Activated T-helper 1 cell treated with anti-CD3 and anti-CD28 coated beads, Interleukin-12 subunit alpha, Interleukin-12 subunit beta, Interleukin-2, Interleukin-4 antibody, amounts not matched to agents 30 ng/mL and 10 ng/mL and 1 ng/mL, durations not matched to agents 14 hours and 24 hours and 36 hours (primary cell): ENCODE data around the gene TBC1D17. TPM values are rescaled to one million over a fixed set of nuclear protein-coding genes. Genes with fewer than 3 reads are reported as not detected.

Experiments used
- DNase-seq: peaks from one replicate; pipeline ENCODE4 v3.0.0; 2021; ENCODE audit warnings: low spot score
- H3K27ac Mint-ChIP-seq: one replicate; pipeline ENCODE4 v1.8.0; 2021; ENCODE audit warnings: mild to moderate bottlenecking, mixed read lengths
- H3K27me3 Mint-ChIP-seq: one replicate; pipeline ENCODE4 v1.8.0; 2022; ENCODE audit warnings: mild to moderate bottlenecking, moderate library complexity, mixed read lengths; ENCODE audit not compliant: insufficient read depth
- H3K36me3 Mint-ChIP-seq: one replicate; pipeline ENCODE4 v1.8.0; 2021; ENCODE audit warnings: low read depth, mixed read lengths
- H3K4me1 Mint-ChIP-seq: one replicate; pipeline ENCODE4 v1.8.0; 2021; ENCODE audit warnings: low read depth, mixed read lengths
- H3K4me3 Mint-ChIP-seq: one replicate; pipeline ENCODE4 v1.8.0; 2021; ENCODE audit warnings: mild to moderate bottlenecking, moderate library complexity, mixed read lengths
- H3K9me3 Mint-ChIP-seq: one replicate; pipeline ENCODE4 v1.8.0; 2021; ENCODE audit warnings: mixed read lengths
- intact Hi-C: fragments of 100-400 bp; cut with micrococcal nuclease; formaldehyde crosslinking; loops from one replicate; pipeline ENCODE4 v1.15.1; 2024
- total RNA-seq: library from RNA; stranded (reverse); gene quantifications from 2 replicates; pipeline ENCODE4 v1.2.3, GENCODE V29; 2022

The TBC1D17 gene
- total RNA-seq, 1 donor from 2014 or later = 41.8 TPM

DNA sequence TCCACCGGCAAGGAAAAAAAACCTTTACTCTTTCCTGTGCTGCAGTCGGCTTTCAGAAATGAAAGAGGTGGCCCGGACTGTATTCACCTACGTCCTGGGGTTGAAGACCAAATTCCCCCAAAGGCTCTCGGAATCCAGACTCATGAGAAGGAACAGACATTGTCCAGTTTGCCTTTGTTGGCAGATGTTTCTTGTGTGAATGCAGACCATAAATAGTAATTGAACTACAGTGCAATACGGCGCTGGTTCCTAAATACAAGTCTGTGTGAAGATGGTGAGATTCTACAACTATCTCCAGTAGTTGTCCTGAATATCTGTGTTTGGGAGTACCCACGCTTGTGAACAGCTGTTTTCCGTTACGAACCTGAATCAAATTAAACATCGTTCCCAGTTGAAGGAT is 37.8 kb upstream of the TBC1D17 start:
- H3K36me3 Mint-ChIP-seq = peaks cover 25% of the 10 kb centered on the region
- H3K4me1 Mint-ChIP-seq = no peaks in the 10 kb centered on the region
- intact Hi-C loops = no loop called here
- no peaks in the 10 kb centered on the region for H3K9me3 Mint-ChIP-seq
- no peak overlapping the region for H3K4me3 Mint-ChIP-seq
- H3K27me3 Mint-ChIP-seq = no peaks in the 10 kb centered on the region
- H3K27ac Mint-ChIP-seq = no peak overlapping the region
- no peak for DNase-seq

DNA sequence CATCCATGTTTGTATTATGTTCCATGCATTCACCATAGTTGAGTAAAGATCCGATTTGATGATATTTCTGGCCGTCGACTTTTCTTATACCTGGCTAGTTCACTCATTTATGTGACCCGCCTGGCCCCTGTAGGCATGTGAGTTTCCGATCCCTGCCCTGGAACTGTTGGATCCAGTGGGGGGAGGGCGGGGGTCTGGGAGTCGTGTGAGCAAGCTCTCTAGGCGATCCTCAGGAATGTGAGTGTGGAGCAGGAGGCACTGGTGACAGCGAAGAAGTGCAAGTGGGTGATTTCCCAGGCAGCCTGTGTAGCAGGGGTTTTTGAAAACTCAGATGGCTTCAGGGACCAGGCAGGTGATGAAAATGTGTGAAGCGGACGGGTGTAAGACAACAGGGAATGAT is 37.2 kb upstream of the TBC1D17 start:
- Mint-ChIP-seq H3K9me3 (no peaks in the 10 kb centered on the region), H3K4me3 (no peak overlapping the region), H3K27me3 (no peaks in the 10 kb centered on the region), H3K4me1 (no peaks in the 10 kb centered on the region), H3K36me3 (peaks cover 23% of the 10 kb centered on the region), H3K27ac (no peak overlapping the region)
- intact Hi-C loops = no loop called here
- DNase-seq = no peak

DNA sequence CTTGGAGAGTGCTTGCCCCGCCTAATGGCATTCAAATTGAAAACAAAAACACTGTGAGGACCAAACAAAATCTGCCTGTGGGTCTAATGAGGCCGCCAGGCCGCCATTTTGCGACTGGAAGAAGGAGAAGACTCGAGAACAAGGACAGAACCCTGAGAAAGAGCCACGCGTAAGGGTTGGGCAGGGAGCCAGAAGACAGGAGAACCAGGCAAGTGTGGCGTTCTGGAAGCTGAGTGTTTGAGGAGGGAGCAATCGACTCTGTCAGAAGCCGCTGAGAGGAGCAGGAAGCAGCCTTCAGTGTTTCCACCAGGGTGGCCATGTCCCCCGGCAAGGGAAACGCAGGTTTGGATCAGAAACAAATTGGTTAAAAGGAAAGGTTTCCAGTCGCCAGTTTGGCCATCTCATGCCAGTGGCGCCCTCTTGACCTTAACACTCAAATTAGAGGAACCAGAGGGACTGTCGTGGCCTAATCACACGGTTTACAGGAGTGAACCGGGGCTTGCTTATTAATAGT is 36.7 kb upstream of the TBC1D17 start:
- intact Hi-C loops = no loop called here

DNA sequence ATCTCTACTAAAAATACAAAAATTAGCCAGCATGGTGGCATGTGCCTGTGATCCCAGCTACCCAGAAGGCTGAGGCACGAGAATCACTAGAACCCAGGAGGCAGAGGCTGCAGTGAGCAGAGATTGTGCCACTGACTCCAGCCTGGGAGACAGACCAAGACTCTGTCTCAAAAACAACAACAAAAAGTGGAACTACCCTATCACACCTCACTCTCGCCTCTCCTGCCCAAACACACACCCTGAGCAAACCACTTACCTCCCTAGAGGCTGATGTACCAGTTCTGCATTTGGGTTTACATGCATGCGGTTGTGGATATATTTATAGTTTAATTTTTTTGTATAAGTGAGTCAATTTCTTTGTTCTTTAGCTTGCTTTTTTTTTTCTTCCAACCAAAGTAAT is 34.2 kb upstream of the TBC1D17 start:
- intact Hi-C loops = no loop called here
- Mint-ChIP-seq H3K4me3 (no peak overlapping the region), H3K27ac (no peak overlapping the region), H3K27me3 (no peaks in the 10 kb centered on the region), H3K4me1 (peaks cover 4% of the 10 kb centered on the region), H3K36me3 (peaks cover 15% of the 10 kb centered on the region), H3K9me3 (no peaks in the 10 kb centered on the region)
- no peak for DNase-seq

More for the DNA sequence above, 36.7 kb upstream of the TBC1D17 start:
- no peaks in the 10 kb centered on the region for H3K9me3 Mint-ChIP-seq
- peaks cover 23% of the 10 kb centered on the region for H3K36me3 Mint-ChIP-seq
- no peak overlapping the region for H3K27ac Mint-ChIP-seq
- H3K4me3 Mint-ChIP-seq = no peak overlapping the region
- H3K4me1 Mint-ChIP-seq = no peaks in the 10 kb centered on the region
- DNase-seq = no peak
- no peaks in the 10 kb centered on the region for H3K27me3 Mint-ChIP-seq

DNA sequence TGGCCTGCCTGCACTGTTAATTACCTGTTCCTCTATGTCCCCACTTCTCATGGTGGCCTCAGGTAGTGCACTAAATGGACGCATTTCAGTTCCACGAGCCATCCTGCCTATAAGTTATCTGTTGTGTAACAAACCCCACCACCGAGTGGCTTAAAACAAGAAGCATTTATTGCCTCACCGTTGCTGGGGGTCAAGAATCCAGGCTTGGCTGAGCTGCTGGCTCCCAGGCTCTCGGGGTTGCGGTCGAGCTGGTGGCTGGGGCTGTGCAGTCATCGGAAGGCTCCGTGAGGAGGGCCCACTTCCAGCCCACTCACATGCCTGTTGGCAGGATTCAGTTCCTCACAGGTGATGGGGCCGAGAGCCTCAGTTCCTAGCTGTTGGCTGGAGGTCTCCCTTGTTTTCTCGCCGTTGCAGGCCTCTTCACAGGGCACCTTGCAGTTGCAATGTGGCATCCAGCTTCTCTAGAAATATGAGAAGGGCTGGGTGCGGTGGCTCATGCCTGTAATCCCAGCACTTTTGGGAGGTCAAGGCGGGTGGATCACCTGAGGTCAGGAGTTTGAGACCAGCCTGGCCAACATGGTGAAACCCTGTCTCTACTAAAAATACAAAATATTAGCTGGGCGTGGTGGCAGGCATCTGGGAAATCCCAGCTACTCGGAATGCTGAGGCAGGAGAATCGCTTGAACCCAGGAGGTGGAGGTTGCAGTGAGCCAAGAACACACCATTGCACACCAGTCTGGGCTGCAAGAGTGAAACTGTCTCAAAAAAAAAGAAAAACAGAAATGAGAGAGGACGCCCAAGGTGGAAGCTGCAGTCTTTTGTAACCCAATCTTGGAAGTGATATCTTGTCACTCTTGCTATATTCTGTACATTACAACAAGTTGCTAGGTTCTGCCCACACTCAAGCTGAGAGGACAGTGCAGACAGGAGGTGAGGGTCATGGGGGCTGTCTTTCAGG is 33.1 kb upstream of the TBC1D17 start:
- DNase-seq = no peak
- Mint-ChIP-seq H3K36me3 (peaks cover 9% of the 10 kb centered on the region), H3K27ac (no peak overlapping the region), H3K27me3 (no peaks in the 10 kb centered on the region), H3K9me3 (peaks cover 4% of the 10 kb centered on the region), H3K4me3 (no peak overlapping the region), H3K4me1 (peaks cover 15% of the 10 kb centered on the region)
- intact Hi-C loops = no loop called here

DNA sequence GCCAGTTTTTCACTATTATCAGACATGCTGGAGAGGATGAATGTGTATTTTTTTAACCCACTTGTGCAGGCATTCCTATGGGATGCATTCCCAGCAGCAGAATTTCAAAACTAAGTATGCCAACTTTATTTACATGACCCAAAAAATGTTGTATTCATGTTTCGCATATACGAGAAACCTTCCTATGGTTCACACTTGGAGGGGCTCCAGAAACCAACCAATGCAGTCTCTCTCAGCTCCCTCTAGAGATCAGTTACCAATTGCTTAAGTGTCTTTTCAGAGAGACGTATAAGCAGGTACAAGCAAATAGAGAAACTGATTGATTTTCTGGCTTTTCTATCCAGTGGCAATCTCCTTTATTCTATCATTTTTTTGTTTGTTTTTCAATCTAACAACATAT is 32.1 kb upstream of the TBC1D17 start:
- Mint-ChIP-seq H3K4me3 (no peak overlapping the region), H3K9me3 (peaks cover 4% of the 10 kb centered on the region), H3K4me1 (peaks cover 23% of the 10 kb centered on the region), H3K27ac (no peak overlapping the region), H3K27me3 (no peaks in the 10 kb centered on the region), H3K36me3 (peaks cover 10% of the 10 kb centered on the region)
- intact Hi-C loops = no loop called here
- DNase-seq = no peak

DNA sequence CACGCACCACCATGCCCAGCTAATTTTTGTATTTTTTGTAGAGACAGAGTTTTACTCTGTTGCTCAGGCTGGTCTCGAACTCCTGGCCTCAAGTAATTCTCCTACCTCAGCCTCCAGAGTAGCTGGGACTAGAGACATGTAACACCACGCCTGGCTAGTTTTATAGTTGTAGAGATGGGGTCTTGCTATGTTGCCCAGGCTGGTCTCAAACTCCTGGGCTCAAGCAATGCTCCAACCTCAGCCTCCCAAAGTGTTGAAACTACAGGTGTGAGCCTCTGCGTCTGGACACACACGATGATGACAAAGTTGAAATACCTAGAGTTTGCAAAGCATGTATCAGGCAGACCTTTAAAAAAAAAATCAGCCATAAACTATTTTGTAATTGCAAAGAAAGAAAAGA is 31.1 kb upstream of the TBC1D17 start:
- no peak overlapping the region for H3K4me3 Mint-ChIP-seq
- intact Hi-C loops = no loop called here
- H3K4me1 Mint-ChIP-seq = peaks cover 23% of the 10 kb centered on the region
- DNase-seq = no peak
- H3K9me3 Mint-ChIP-seq = peaks cover 4% of the 10 kb centered on the region
- no peaks in the 10 kb centered on the region for H3K27me3 Mint-ChIP-seq
- H3K27ac Mint-ChIP-seq = no peak overlapping the region
- H3K36me3 Mint-ChIP-seq = peaks cover 7% of the 10 kb centered on the region

DNA sequence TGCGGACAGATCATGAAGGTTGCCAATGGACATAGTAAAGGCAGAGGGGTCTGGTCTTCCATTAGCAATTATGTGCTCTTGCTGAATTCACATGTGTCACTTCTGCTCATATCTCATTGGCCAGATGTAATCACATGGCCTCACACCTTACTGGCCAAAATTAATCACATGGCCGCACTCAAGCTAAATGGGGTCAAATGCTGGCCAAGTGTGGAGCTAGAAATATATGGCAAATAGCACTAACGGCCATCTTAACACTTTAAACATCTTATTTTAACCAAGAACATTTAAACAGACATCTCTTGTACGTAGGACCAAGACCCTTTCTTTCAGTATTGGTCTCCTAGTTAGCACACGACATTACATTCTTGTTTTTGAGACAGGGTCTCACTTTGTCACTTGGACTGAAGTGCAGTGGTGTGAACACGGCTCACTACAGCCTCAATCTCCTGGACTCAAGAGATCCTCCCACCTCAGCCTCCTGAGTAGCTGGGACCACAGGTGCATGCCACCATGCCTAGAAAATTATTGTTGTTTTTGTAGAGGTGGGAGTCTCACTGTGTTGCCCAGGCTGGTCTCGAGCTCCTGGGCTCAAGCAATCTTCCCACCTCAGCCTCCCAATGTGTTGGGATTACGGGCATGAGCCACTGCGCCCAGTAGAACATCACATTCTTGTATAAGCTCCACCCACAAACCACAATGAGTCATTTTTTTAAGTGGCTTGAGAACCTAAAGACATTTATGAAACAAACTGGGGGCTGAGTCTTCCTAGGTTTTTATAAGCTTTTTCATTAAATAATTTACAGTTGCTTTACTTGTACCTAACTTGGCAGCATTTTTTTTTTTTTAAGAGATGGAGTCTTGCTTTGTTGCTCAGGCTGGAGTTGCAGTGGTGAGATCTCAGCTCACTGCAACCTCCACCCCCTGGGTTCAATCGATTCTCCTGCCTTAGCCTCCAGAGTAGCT is 29.5 kb upstream of the TBC1D17 start:
- intact Hi-C loops = no loop called here
- H3K9me3 Mint-ChIP-seq = peaks cover 4% of the 10 kb centered on the region
- H3K36me3 Mint-ChIP-seq = peaks cover 7% of the 10 kb centered on the region
- H3K4me1 Mint-ChIP-seq = peaks cover 34% of the 10 kb centered on the region
- H3K27me3 Mint-ChIP-seq = peaks cover 5% of the 10 kb centered on the region
- H3K4me3 Mint-ChIP-seq = no peak overlapping the region
- H3K27ac Mint-ChIP-seq = peak overlapping the region; percentile 34
- DNase-seq = no peak

DNA sequence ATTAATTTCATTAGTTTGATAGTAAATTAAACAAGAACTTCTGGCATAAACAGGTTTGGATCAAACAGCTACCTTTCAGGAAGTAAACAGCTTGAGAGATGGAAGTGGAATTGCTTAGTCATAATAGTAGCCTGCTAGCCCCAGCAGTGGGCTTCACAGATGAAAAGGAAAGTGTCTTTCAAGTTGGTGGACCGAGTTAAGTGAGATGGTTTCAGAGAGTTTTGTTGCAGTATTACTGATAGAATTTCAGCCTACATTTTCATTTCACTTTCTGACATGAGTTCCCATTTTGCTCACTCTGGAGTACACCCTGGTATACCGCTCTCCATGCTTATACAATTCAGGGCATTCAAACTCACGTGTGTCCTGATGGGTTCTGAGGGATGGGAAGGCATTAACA is 28.6 kb upstream of the TBC1D17 start:
- H3K4me1 Mint-ChIP-seq = peaks cover 38% of the 10 kb centered on the region
- peaks cover 5% of the 10 kb centered on the region for H3K27me3 Mint-ChIP-seq
- peaks cover 7% of the 10 kb centered on the region for H3K36me3 Mint-ChIP-seq
- intact Hi-C loops = no loop called here
- peak overlapping the region; percentile 78 for H3K4me3 Mint-ChIP-seq
- no peak for DNase-seq
- peak overlapping the region; percentile 62 for H3K27ac Mint-ChIP-seq
- peaks cover 4% of the 10 kb centered on the region for H3K9me3 Mint-ChIP-seq

DNA sequence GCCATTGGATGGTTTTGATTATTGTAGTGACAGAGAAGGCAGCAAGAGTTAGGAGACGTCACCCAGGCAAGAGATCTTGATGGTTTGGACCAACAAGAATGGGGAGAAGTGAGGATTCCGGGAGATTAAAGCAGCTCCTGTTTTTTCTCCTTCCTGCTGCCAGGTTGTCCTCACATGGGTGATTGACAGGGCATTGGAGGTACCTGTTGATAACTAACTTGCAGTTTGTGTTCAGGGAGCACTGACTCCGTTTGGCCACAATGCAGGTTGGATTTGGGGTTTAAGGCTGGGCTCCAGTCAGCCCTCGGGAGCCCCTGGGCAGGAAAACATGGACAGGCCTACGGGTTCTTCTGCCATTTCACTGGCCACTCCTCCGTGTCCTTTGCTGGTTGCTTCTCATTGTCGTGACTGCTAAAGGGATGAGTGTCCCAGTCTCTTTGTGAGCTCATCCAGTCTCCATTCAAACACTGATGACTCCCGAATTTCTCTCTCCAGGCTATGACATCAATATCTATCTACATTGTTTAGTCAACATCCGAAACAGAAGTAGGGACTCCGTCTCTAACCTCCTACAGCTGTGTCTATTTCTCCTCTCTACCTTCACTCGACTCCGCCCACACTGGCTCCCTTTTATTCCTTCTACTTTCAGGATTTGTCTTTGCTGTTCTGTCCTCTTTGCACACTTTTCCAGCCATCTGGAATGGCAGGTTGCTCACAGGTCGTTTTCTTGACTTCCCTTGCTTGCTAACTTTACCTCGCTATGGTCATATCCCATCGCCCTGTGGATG is 27.9 kb upstream of the TBC1D17 start:
- Mint-ChIP-seq H3K27ac (peak overlapping the region; percentile 62), H3K9me3 (peaks cover 4% of the 10 kb centered on the region), H3K4me1 (peaks cover 38% of the 10 kb centered on the region), H3K36me3 (peaks cover 7% of the 10 kb centered on the region), H3K27me3 (peaks cover 5% of the 10 kb centered on the region), H3K4me3 (peak overlapping the region; percentile 87)
- DNase-seq = no peak
- intact Hi-C loops = loop anchor here (1.0 to 2.0 kb wide), 6 partner anchors 20 to 83 kb away; partner anchors contain the start of genes AKT1S1, IL4I1 and TBC1D17

DNA sequence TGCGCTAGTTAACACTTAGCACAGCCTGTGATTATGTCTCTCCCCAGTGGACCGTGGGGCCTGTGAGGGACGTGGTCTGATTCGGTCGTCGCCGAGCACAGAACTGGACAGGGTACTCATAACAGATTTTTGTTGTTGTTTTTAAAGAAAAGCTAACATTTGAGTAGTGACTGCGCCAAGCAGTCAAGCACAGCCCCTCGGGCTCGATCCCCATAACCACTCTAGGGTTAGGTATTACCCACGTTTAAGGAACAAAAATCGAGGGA is 27.3 kb upstream of the TBC1D17 start:
- H3K4me3 Mint-ChIP-seq = peak overlapping the region; percentile 87
- DNase-seq = no peak
- peaks cover 5% of the 10 kb centered on the region for H3K27me3 Mint-ChIP-seq
- H3K9me3 Mint-ChIP-seq = peaks cover 4% of the 10 kb centered on the region
- peaks cover 7% of the 10 kb centered on the region for H3K36me3 Mint-ChIP-seq
- H3K4me1 Mint-ChIP-seq = peaks cover 38% of the 10 kb centered on the region
- peak overlapping the region; percentile 92 for H3K27ac Mint-ChIP-seq
- intact Hi-C loops = loop anchor here (1.0 to 2.0 kb wide), 6 partner anchors 19 to 84 kb away; partner anchors contain the start of genes AKT1S1, IL4I1 and TBC1D17
